Right lobe of liver (tissue), 6 donors: Measurements from ENCODE around the gene CCSER1. TPM values are rescaled to one million over a fixed set of nuclear protein-coding genes. Genes with fewer than 3 reads are reported as not detected.

ENCODE experiments used
- ATAC-seq, 4 donors: fragments of 200-7000 bp; cut with Tn5 transposase; one replicate each; pipeline ENCODE4 v1.9.1; 2020; ENCODE audit warnings: mild to moderate bottlenecking in 4 of 4, moderate library complexity in 4 of 4
- DNase-seq, 3 donors: peaks; one replicate each; pipeline ENCODE4 v3.0.0-alpha.2; 2020
- H3K27ac ChIP-seq, 3 donors: fragments of 200-600 bp; one replicate each; pipeline ENCODE4 v1.8.0; 2022
- H3K27me3 ChIP-seq, 2 donors: fragments of 200-600 bp; one replicate each; pipeline ENCODE4 v1.8.0; 2022
- H3K36me3 ChIP-seq, 4 donors: fragments of 200-600 bp; sonication (generic) in 1 of 4; one replicate each; pipeline versions ENCODE4 v1.5.1 to v1.8.0; 2017 to 2022; ENCODE audit warnings: control low read depth in 1 of 4
- H3K4me1 ChIP-seq, 4 donors: fragments of 200-600 bp; sonication (generic) in 1 of 4; one replicate each; pipeline versions ENCODE4 v1.5.1 to v1.8.0; 2017 to 2022; ENCODE audit warnings: control low read depth in 1 of 4
- H3K4me3 ChIP-seq, 3 donors: fragments of 200-600 bp; one replicate each; pipeline ENCODE4 v1.8.0; 2022
- H3K9me3 ChIP-seq, 4 donors: fragments of 200-600 bp; sonication (generic) in 1 of 4; one replicate each; pipeline versions ENCODE4 v1.5.1 to v1.8.0; 2017 to 2022; ENCODE audit warnings: control low read depth in 1 of 4
- POLR2A ChIP-seq: fragments of 450-650 bp; IDR thresholded peaks from one replicate; pipeline ENCODE4 v1.6.1; 2017; ENCODE audit warnings: antibody characterized with exemption, mild to moderate bottlenecking
- WGBS: methylation state at CpG from one replicate; pipeline ENCODE4 v1.1.6; 2018; ENCODE audit warnings: low coverage, low lambda C conversion rate; ENCODE audit not compliant: insufficient coverage; ENCODE audit errors: missing lambda C conversion rate; 5-methylcytosine and 5-hydroxymethylcytosine counted together
- intact Hi-C, 2 donors: fragments of 100-400 bp; cut with DNase I; formaldehyde crosslinking; loops; one replicate each; pipeline versions ENCODE4 v1.11.2 to v1.14.1; 2022
- total RNA-seq, 6 experiments: library from RNA; depleted of rRNA in 2 of 6; stranded (reverse); fragments of >200 nt in 2 of 6; fragmentation: NEBNext Ultra II Directional in 3 of 6; extraction: Animal tissue kit (Norgen Biotek cat#: 25700) in 3 of 6; gene quantifications; one replicate each; pipeline versions ENCODE4 v1.1.0 to v1.2.4, GENCODE V29; 2016 to 2023
- TF ChIP-seq, protein P1 (sequence below), 4 donors: fragments of 200-600 bp in 3 of 4; fragments of 450-650 bp in 1 of 4; IDR thresholded peaks; one replicate each; pipeline versions ENCODE4 v1.5.1 to v1.8.0; 2016 to 2022; ENCODE audit warnings: antibody characterized with exemption in 4 of 4, mild to moderate bottlenecking in 2 of 4
- donor health status: DM: no; HTN: yes; CAD: no.
- donor health status: DM: no; HTN: no; CAD: no.
- donor health status: DM: no; HTN: no; CAD: no.
- donor health status: DM: no; HTN: yes; CAD: no.
- donor health status: DM: no; HTN: yes; CAD: no.

Gene CCSER1
- total RNA-seq, 6 experiments from 2014 or later: 0.15 to 1.00 (median 0.65) TPM

DNA sequence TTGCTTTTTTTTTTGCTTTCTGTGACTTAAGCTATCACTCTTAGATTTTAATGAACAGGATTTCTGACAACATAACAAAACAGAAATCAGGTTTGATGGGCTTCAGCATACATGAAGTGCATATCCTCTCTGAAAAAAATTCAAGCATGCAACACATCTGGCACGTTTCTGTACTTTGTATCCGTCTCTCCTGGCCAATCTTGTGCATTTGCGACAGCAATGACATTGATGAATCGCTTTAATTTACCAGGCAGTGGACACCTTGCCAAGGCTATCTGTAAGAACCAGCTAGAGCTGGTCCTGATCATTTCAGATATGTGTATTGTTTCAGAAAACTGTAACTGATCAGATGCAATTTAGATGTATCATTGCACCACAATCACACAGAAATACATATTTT is 93.3 kb downstream of the CCSER1 start:
- ATAC-seq (no peak), DNase-seq (no peak)
- intact Hi-C loops: no loop called here
- Histone ChIP-seq H3K9me3 (no peaks in the 10 kb centered on the region), H3K4me3 (no peak overlapping the region), H3K4me1 (no peaks in the 10 kb centered on the region), H3K27me3 (no peaks in the 10 kb centered on the region), H3K27ac (no peak overlapping the region), H3K36me3 (no peaks in the 10 kb centered on the region)
- TF ChIP-seq, protein P1, sequence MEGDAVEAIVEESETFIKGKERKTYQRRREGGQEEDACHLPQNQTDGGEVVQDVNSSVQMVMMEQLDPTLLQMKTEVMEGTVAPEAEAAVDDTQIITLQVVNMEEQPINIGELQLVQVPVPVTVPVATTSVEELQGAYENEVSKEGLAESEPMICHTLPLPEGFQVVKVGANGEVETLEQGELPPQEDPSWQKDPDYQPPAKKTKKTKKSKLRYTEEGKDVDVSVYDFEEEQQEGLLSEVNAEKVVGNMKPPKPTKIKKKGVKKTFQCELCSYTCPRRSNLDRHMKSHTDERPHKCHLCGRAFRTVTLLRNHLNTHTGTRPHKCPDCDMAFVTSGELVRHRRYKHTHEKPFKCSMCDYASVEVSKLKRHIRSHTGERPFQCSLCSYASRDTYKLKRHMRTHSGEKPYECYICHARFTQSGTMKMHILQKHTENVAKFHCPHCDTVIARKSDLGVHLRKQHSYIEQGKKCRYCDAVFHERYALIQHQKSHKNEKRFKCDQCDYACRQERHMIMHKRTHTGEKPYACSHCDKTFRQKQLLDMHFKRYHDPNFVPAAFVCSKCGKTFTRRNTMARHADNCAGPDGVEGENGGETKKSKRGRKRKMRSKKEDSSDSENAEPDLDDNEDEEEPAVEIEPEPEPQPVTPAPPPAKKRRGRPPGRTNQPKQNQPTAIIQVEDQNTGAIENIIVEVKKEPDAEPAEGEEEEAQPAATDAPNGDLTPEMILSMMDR (IDR thresholded peaks at IDR 0.05): no peak
- TF ChIP-seq POLR2A: no peak
- WGBS: 47% methylated on average over 4 of the region's 4 CpGs

- DNase-seq (no peak), ATAC-seq (no peak)
- intact Hi-C loops: no loop called here
- TF ChIP-seq, protein P1 (IDR thresholded peaks at IDR 0.05): no peak
- TF ChIP-seq POLR2A: no peak
- Histone ChIP-seq H3K4me1 (no peaks in the 10 kb centered on the region), H3K4me3 (no peak overlapping the region), H3K27me3 (no peaks in the 10 kb centered on the region), H3K36me3 (no peaks in the 10 kb centered on the region), H3K27ac (no peak overlapping the region), H3K9me3 (no peaks in the 10 kb centered on the region)
Measured at GRCh38 chr4:90226734-90227133, 99.5 kb downstream of the CCSER1 start.

DNA sequence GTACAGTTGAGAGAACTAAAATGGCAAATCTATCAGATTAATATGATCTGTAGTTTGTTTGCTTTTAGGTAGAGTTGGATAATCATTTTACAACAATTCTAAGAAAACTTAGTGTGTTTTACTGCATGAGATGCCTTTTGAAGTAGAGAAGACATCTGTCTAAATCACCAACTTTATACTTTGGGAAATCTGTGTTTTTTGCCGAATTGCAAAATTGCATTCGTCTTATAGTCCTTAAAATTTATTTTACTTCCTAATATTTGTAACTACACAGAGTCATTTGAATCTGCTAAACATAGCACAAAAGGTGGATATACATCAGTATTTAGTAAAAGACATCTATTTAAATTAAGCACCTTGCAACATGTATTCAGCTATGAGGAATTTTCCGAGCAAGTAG is 100.0 kb downstream of the CCSER1 start:
- Histone ChIP-seq H3K9me3 (no peaks in the 10 kb centered on the region), H3K4me3 (no peak overlapping the region), H3K36me3 (no peaks in the 10 kb centered on the region), H3K4me1 (no peaks in the 10 kb centered on the region), H3K27me3 (no peaks in the 10 kb centered on the region), H3K27ac (no peak overlapping the region)
- ATAC-seq (no peak), DNase-seq (no peak)
- TF ChIP-seq, protein P1 (IDR thresholded peaks at IDR 0.05): no peak
- no peak for TF ChIP-seq POLR2A
- intact Hi-C loops: no loop called here
- 70% methylated on average over 3 of the region's 3 CpGs for WGBS

DNA sequence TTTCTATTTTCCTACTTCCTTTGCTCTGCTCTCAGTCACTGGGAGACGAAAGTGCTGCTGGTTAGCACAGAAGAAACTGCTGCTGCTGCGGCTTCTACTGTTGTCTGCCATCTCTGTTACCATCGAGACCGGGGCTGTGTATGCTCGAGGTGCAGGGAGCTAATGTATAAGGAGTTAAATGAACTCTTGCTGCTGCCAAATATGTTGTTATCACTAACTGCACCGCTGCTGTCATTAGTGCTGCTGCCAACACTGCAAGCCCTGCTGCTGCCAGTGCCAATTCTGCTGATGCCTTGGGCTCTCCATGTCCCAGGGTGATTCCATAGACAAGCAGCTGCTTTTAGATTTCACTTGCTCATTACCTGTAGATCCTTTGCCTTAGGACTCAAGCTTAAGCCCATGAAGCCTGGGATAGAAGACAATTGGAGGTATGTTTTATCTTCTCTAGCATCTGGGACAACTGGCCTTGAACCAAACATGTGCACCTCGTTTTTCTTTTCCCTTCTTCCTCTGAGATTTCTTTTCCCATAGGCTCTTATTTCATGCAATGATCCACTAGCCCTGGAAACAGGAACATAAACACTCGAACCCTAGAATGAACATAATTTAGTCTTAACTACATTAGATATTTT is 107.8 kb downstream of the CCSER1 start:
- ATAC-seq (no peak), DNase-seq (no peak)
- H3K9me3 ChIP-seq: no peaks in the 10 kb centered on the region
- H3K27me3 ChIP-seq: no peaks in the 10 kb centered on the region
- 20% methylated on average over 5 of the region's 8 CpGs for WGBS
- TF ChIP-seq, protein P1 (IDR thresholded peaks at IDR 0.05): no peak
- TF ChIP-seq POLR2A: no peak
- no peaks in the 10 kb centered on the region for H3K36me3 ChIP-seq
- no peaks in the 10 kb centered on the region for H3K4me1 ChIP-seq
- H3K27ac ChIP-seq: no peak overlapping the region
- no peak overlapping the region for H3K4me3 ChIP-seq
- intact Hi-C loops: no loop called here
